ENCODE results near the gene NFIB. TPM values are rescaled to one million over a fixed set of nuclear protein-coding genes. Genes with fewer than 3 reads are reported as not detected.

Gene NFIB
- polyA plus RNA-seq, 1 donor (not counting 4 experiments of a cell fraction or from before 2014, with no cell fraction given): 8.9 TPM

- dilution Hi-C loops (cut with MboI; ENCODE audit: extremely low pct_ligation_motif_present, low sequenced_read_pairs): no loop called here
- no peak for TF ChIP-seq CTCF (optimal IDR thresholded peaks at IDR 0.05 in 1 of 3, IDR thresholded peaks at IDR 0.05 in 1 of 3, conservative IDR thresholded peaks at IDR 0.05 in 1 of 3; ENCODE audit: extremely low read depth in 1 of 3, insufficient read depth in 2 of 3, low read length in 3 of 3)
- no peak for TF ChIP-seq EZH2 (IDR thresholded peaks at IDR 0.05; ENCODE audit: low read length)
- no peak overlapping the region for H2AFZ ChIP-seq (ENCODE audit: control insufficient read depth, low read length)
- no peaks in the 10 kb centered on the region for H3K9me1 ChIP-seq (ENCODE audit: control insufficient read depth, extremely low read depth, insufficient read depth, low read length)
- no peak overlapping the region for H3K9ac ChIP-seq (ENCODE audit: control insufficient read depth, extremely low read depth, insufficient read depth, low read length)
- H3K27me3 ChIP-seq (ENCODE audit: control insufficient read depth, extremely low read depth, insufficient read depth, low read length): no peaks in the 10 kb centered on the region
- no peaks in the 10 kb centered on the region for H3K9me3 ChIP-seq (ENCODE audit: control insufficient read depth, low read depth, low read length)
- peak overlapping the region; percentile 2 for H3K27ac ChIP-seq (ENCODE audit: control insufficient read depth, insufficient read depth, low read length)
- no peaks in the 10 kb centered on the region for H3K36me3 ChIP-seq (ENCODE audit: control insufficient read depth in 2 of 2, extremely low read depth in 1 of 2, insufficient read depth in 2 of 2, low read length in 2 of 2)
- H3K79me2 ChIP-seq (ENCODE audit: control insufficient read depth, insufficient read depth, low read length): no peaks in the 10 kb centered on the region
- DNase-seq (ENCODE audit: low read depth, low spot score): peak; percentile 63
- H3K4me3 ChIP-seq (ENCODE audit: control insufficient read depth in 2 of 3, extremely low read depth in 1 of 3, insufficient read depth in 2 of 3, low read depth in 1 of 3, low read length in 3 of 3): no peak overlapping the region
- H3K4me2 ChIP-seq (ENCODE audit: control insufficient read depth, extremely low read depth, insufficient read depth, low read depth, low read length): peak overlapping the region; percentile 42
- peak; percentile 91 for FAIRE-seq
- H4K20me1 ChIP-seq (ENCODE audit: control insufficient read depth, extremely low read depth, insufficient read depth, low read length): no peaks in the 10 kb centered on the region
- H3K4me1 ChIP-seq (ENCODE audit: control insufficient read depth, extremely low read depth, insufficient read depth, low read length): peaks cover 16% of the 10 kb centered on the region
These were observed 251.2 kb downstream of the NFIB start for GRCh38 chr9:14062586-14063221.

- H3K36me3 ChIP-seq (ENCODE audit: control insufficient read depth in 2 of 2, extremely low read depth in 1 of 2, insufficient read depth in 2 of 2, low read length in 2 of 2): no peaks in the 10 kb centered on the region
- peaks cover 16% of the 10 kb centered on the region for H3K4me1 ChIP-seq (ENCODE audit: control insufficient read depth, extremely low read depth, insufficient read depth, low read length)
- DNase-seq (ENCODE audit: low read depth, low spot score) (no peak), FAIRE-seq (no peak)
- no peak overlapping the region for H3K4me2 ChIP-seq (ENCODE audit: control insufficient read depth, extremely low read depth, insufficient read depth, low read depth, low read length)
- no peaks in the 10 kb centered on the region for H3K27me3 ChIP-seq (ENCODE audit: control insufficient read depth, extremely low read depth, insufficient read depth, low read length)
- dilution Hi-C loops (cut with MboI; ENCODE audit: extremely low pct_ligation_motif_present, low sequenced_read_pairs): no loop called here
- H3K4me3 ChIP-seq (ENCODE audit: control insufficient read depth in 2 of 3, extremely low read depth in 1 of 3, insufficient read depth in 2 of 3, low read depth in 1 of 3, low read length in 3 of 3): no peak overlapping the region
- no peaks in the 10 kb centered on the region for H4K20me1 ChIP-seq (ENCODE audit: control insufficient read depth, extremely low read depth, insufficient read depth, low read length)
- no peaks in the 10 kb centered on the region for H3K79me2 ChIP-seq (ENCODE audit: control insufficient read depth, insufficient read depth, low read length)
- H3K9me1 ChIP-seq (ENCODE audit: control insufficient read depth, extremely low read depth, insufficient read depth, low read length): no peaks in the 10 kb centered on the region
- H3K27ac ChIP-seq (ENCODE audit: control insufficient read depth, insufficient read depth, low read length): peak overlapping the region; percentile 2
- no peaks in the 10 kb centered on the region for H3K9me3 ChIP-seq (ENCODE audit: control insufficient read depth, low read depth, low read length)
- no peak overlapping the region for H2AFZ ChIP-seq (ENCODE audit: control insufficient read depth, low read length)
- no peak for TF ChIP-seq CTCF (optimal IDR thresholded peaks at IDR 0.05 in 1 of 3, IDR thresholded peaks at IDR 0.05 in 1 of 3, conservative IDR thresholded peaks at IDR 0.05 in 1 of 3; ENCODE audit: extremely low read depth in 1 of 3, insufficient read depth in 2 of 3, low read length in 3 of 3)
- TF ChIP-seq EZH2 (IDR thresholded peaks at IDR 0.05; ENCODE audit: low read length): no peak
- H3K9ac ChIP-seq (ENCODE audit: control insufficient read depth, extremely low read depth, insufficient read depth, low read length): no peak overlapping the region
These were observed 251.9 kb downstream of the NFIB start for GRCh38 chr9:14061936-14062585.

All from keratinocyte (primary cell).